Measurements from ENCODE around the gene CA5B.
"Not testable (repeated sequence)": the region's sequence is repeated elsewhere in the genome, so short reads cannot be mapped to it uniquely, and the experiment has no call there.

The CA5B gene

GRCh38 chrX:15748841-15749240, 10.8 kb downstream of the CA5B start:
- no peak overlapping the region for H3K4me3 ChIP-seq (ENCODE audit: low read depth, low read length)
- no peak for DNase-seq (ENCODE audit: low read depth, low spot score)
- no peak for TF ChIP-seq CTCF (IDR thresholded peaks at IDR 0.05; ENCODE audit: insufficient read depth, low read length, missing control alignments)
- CTCF ChIA-PET, result interaction anchor here (1.5 kb wide), 1 partner anchor 13 kb away, joined by 4 read pairs; no protein-coding TSS in a partner anchor
- POLR2A ChIA-PET, result no interaction called here

GRCh38 chrX:15749642-15750610, 11.9 kb downstream of the CA5B start:
- ChIA-PET POLR2A (no interaction called here), CTCF (interaction anchor here (1.2 to 1.3 kb wide), 2 partner anchors 11 to 12 kb away, joined by 3 read pairs; no protein-coding TSS in a partner anchor)
- TF ChIP-seq CTCF (IDR thresholded peaks at IDR 0.05; ENCODE audit: insufficient read depth, low read length, missing control alignments), result no peak
- H3K4me3 ChIP-seq (ENCODE audit: low read depth, low read length), result no peak overlapping the region
- no peak for DNase-seq (ENCODE audit: low read depth, low spot score)

- ChIA-PET POLR2A (no interaction called here), CTCF (interaction anchor here (1.2 to 1.3 kb wide), 2 partner anchors 10 to 11 kb away, joined by 3 read pairs; no protein-coding TSS in a partner anchor)
- TF ChIP-seq CTCF (IDR thresholded peaks at IDR 0.05; ENCODE audit: insufficient read depth, low read length, missing control alignments), result no peak
- no peak for DNase-seq (ENCODE audit: low read depth, low spot score)
- H3K4me3 ChIP-seq (ENCODE audit: low read depth, low read length), result no peak overlapping the region
Observed at GRCh38 chrX:15750611-15751154, 12.6 kb downstream of the CA5B start.

- TF ChIP-seq CTCF (IDR thresholded peaks at IDR 0.05; ENCODE audit: insufficient read depth, low read length, missing control alignments), result no peak
- H3K4me3 ChIP-seq (ENCODE audit: low read depth, low read length), result no peak overlapping the region
- CTCF ChIA-PET, result interaction anchor here (1.2 kb wide), 1 partner anchor 9 kb away, joined by 3 read pairs; no protein-coding TSS in a partner anchor
- no peak for DNase-seq (ENCODE audit: low read depth, low spot score)
- POLR2A ChIA-PET, result no interaction called here
Observed at GRCh38 chrX:15751155-15751819, 13.2 kb downstream of the CA5B start.

- CTCF ChIA-PET, result no interaction called here
- TF ChIP-seq CTCF (IDR thresholded peaks at IDR 0.05; ENCODE audit: insufficient read depth, low read length, missing control alignments), result no peak
- no peak for DNase-seq (ENCODE audit: low read depth, low spot score)
- no peak overlapping the region for H3K4me3 ChIP-seq (ENCODE audit: low read depth, low read length)
- POLR2A ChIA-PET, result no interaction called here
Observed at GRCh38 chrX:15755091-15755490, 17.0 kb downstream of the CA5B start.

- H3K4me3 ChIP-seq (ENCODE audit: low read depth, low read length), result no peak overlapping the region
- no peak for DNase-seq (ENCODE audit: low read depth, low spot score)
- no peak for TF ChIP-seq CTCF (IDR thresholded peaks at IDR 0.05; ENCODE audit: insufficient read depth, low read length, missing control alignments)
- ChIA-PET POLR2A (no interaction called here), CTCF (no interaction called here)
Observed at GRCh38 chrX:15758140-15758539, 20.1 kb downstream of the CA5B start.

- H3K4me3 ChIP-seq (ENCODE audit: low read depth, low read length); DNase-seq (ENCODE audit: low read depth, low spot score); POLR2A ChIA-PET: not testable (repeated sequence)
- CTCF ChIA-PET, result interaction anchor here (1.7 kb wide), 1 partner anchor 72 kb away, joined by 6 read pairs; no protein-coding TSS in a partner anchor
Observed at GRCh38 chrX:15759886-15760285, 21.8 kb downstream of the CA5B start.

Data from AG04449 (cell line).